Measurements from ENCODE around the gene IGF2R. TPM values are rescaled to one million over a fixed set of nuclear protein-coding genes. Genes with fewer than 3 reads are reported as not detected.
"Not testable (repeated sequence)": the region's sequence is repeated elsewhere in the genome, so short reads cannot be mapped to it uniquely, and the experiment has no call there.

The IGF2R gene
- total RNA-seq, 1 donor from 2014 or later: 109 TPM

- TF ChIP-seq CTCF (IDR thresholded peaks at IDR 0.05; ENCODE audit: insufficient read depth, low read length, severe bottlenecking): no peak
- Histone ChIP-seq H3K36me3 (ENCODE audit: control insufficient read depth, insufficient read depth, low read length) (peaks cover under 1% of the 10 kb centered on the region), H3K27me3 (ENCODE audit: control insufficient read depth, insufficient read depth, low read length) (no peaks in the 10 kb centered on the region), H3K4me3 (ENCODE audit: low read depth, low read length) (no peak overlapping the region)
- peak; percentile 23 for FAIRE-seq
- no peak for DNase-seq (ENCODE audit: low read depth)
Observed at GRCh38 chr6:160122744-160123143, 153.9 kb downstream of the IGF2R start.

- Histone ChIP-seq H3K4me3 (ENCODE audit: low read depth, low read length) (no peak overlapping the region), H3K27me3 (ENCODE audit: control insufficient read depth, insufficient read depth, low read length) (no peaks in the 10 kb centered on the region), H3K36me3 (ENCODE audit: control insufficient read depth, insufficient read depth, low read length) (no peaks in the 10 kb centered on the region)
- TF ChIP-seq CTCF (IDR thresholded peaks at IDR 0.05; ENCODE audit: insufficient read depth, low read length, severe bottlenecking): no peak
- DNase-seq (ENCODE audit: low read depth): no peak
- FAIRE-seq: no peak
Observed at GRCh38 chr6:160124007-160124406, 155.1 kb downstream of the IGF2R start.

GRCh38 chr6:160124605-160125004 is 155.7 kb downstream of the IGF2R start:
- DNase-seq (ENCODE audit: low read depth): no peak
- no peak for FAIRE-seq
- no peak overlapping the region for H3K4me3 ChIP-seq (ENCODE audit: low read depth, low read length)
- TF ChIP-seq CTCF (IDR thresholded peaks at IDR 0.05; ENCODE audit: insufficient read depth, low read length, severe bottlenecking): no peak
- H3K27me3 ChIP-seq (ENCODE audit: control insufficient read depth, insufficient read depth, low read length): no peaks in the 10 kb centered on the region
- no peaks in the 10 kb centered on the region for H3K36me3 ChIP-seq (ENCODE audit: control insufficient read depth, insufficient read depth, low read length)

GRCh38 chr6:160125105-160125504 is 156.2 kb downstream of the IGF2R start:
- not testable (repeated sequence) for H3K36me3 ChIP-seq (ENCODE audit: control insufficient read depth, insufficient read depth, low read length); FAIRE-seq; H3K27me3 ChIP-seq (ENCODE audit: control insufficient read depth, insufficient read depth, low read length); H3K4me3 ChIP-seq (ENCODE audit: low read depth, low read length); DNase-seq (ENCODE audit: low read depth)

- no peaks in the 10 kb centered on the region for H3K27me3 ChIP-seq (ENCODE audit: control insufficient read depth, insufficient read depth, low read length)
- H3K4me3 ChIP-seq (ENCODE audit: low read depth, low read length): no peak overlapping the region
- H3K36me3 ChIP-seq (ENCODE audit: control insufficient read depth, insufficient read depth, low read length): no peaks in the 10 kb centered on the region
- TF ChIP-seq CTCF (IDR thresholded peaks at IDR 0.05; ENCODE audit: insufficient read depth, low read length, severe bottlenecking): no peak
- DNase-seq (ENCODE audit: low read depth) (no peak), FAIRE-seq (no peak)
Observed at GRCh38 chr6:160127270-160128124, 158.6 kb downstream of the IGF2R start.

- H3K36me3 ChIP-seq (ENCODE audit: control insufficient read depth, insufficient read depth, low read length): no peaks in the 10 kb centered on the region
- FAIRE-seq: no peak
Observed at GRCh38 chr6:160128125-160128683, 159.3 kb downstream of the IGF2R start.

More at GRCh38 chr6:160128125-160128683, 159.3 kb downstream of the IGF2R start:
- no peak overlapping the region for H3K4me3 ChIP-seq (ENCODE audit: low read depth, low read length)
- no peak for DNase-seq (ENCODE audit: low read depth)
- TF ChIP-seq CTCF (IDR thresholded peaks at IDR 0.05; ENCODE audit: insufficient read depth, low read length, severe bottlenecking): no peak
- H3K27me3 ChIP-seq (ENCODE audit: control insufficient read depth, insufficient read depth, low read length): no peaks in the 10 kb centered on the region
